ENCODE data around the gene ABCA10.
A peak's percentile ranks its signal among the peaks of the same experiment; 100 is the strongest.
"Not testable (repeated sequence)": the region's sequence is repeated elsewhere in the genome, so short reads cannot be mapped to it uniquely, and the experiment has no call there.

ABCA10 gene

GRCh38 chr17:69168642-69169041 lies 60.0 kb downstream of the ABCA10 start:
- not testable (repeated sequence) for DNase-seq (ENCODE audit: low read depth, low spot score)

- DNase-seq (ENCODE audit: low read depth, low spot score) = no peak
Observed at GRCh38 chr17:69166957-69167356, 61.7 kb downstream of the ABCA10 start.

- no peak for DNase-seq (ENCODE audit: low read depth, low spot score)
Observed at GRCh38 chr17:69164206-69164605, 64.4 kb downstream of the ABCA10 start.

- DNase-seq (ENCODE audit: low read depth, low spot score) = no peak
Observed at GRCh38 chr17:69159418-69159817, 69.2 kb downstream of the ABCA10 start.

- DNase-seq (ENCODE audit: low read depth, low spot score) = no peak
Observed at GRCh38 chr17:69154267-69154666, 74.4 kb downstream of the ABCA10 start.

- DNase-seq (ENCODE audit: low read depth, low spot score) = no peak
Observed at GRCh38 chr17:69150333-69150732, 78.3 kb downstream of the ABCA10 start.

GRCh38 chr17:69147460-69147859 lies 81.2 kb downstream of the ABCA10 start:
- DNase-seq (ENCODE audit: low read depth, low spot score) = no peak

- no peak for DNase-seq (ENCODE audit: low read depth, low spot score)
Observed at GRCh38 chr17:69144331-69145255, 84.0 kb downstream of the ABCA10 start.

GRCh38 chr17:69143683-69144231 lies 84.9 kb downstream of the ABCA10 start:
- no peak for DNase-seq (ENCODE audit: low read depth, low spot score)

GRCh38 chr17:69143151-69143550 lies 85.5 kb downstream of the ABCA10 start:
- DNase-seq (ENCODE audit: low read depth, low spot score) = no peak

GRCh38 chr17:69142175-69142802 lies 86.3 kb downstream of the ABCA10 start:
- DNase-seq (ENCODE audit: low read depth, low spot score) = no peak

- peak; percentile 10 for DNase-seq (ENCODE audit: low read depth, low spot score)
Observed at GRCh38 chr17:69141431-69142174, 87.0 kb downstream of the ABCA10 start, which contains the start of gene ABCA6. TSS of gene ABCA6 (minus strand) at chr17:69141895. CDS start at chr17:69140703, 1,192 bp downstream.

- DNase-seq (ENCODE audit: low read depth, low spot score) = no peak
Observed at GRCh38 chr17:69134112-69134511, 94.5 kb downstream of the ABCA10 start.

GRCh38 chr17:69130627-69131296 lies 97.9 kb downstream of the ABCA10 start:
- DNase-seq (ENCODE audit: low read depth, low spot score) = no peak

- no peak for DNase-seq (ENCODE audit: low read depth, low spot score)
Observed at GRCh38 chr17:69123626-69124025, 105.0 kb downstream of the ABCA10 start.

GRCh38 chr17:69122065-69122464 lies 106.6 kb downstream of the ABCA10 start:
- DNase-seq (ENCODE audit: low read depth, low spot score) = no peak

- no peak for DNase-seq (ENCODE audit: low read depth, low spot score)
Observed at GRCh38 chr17:69117855-69118784, 110.5 kb downstream of the ABCA10 start.

GRCh38 chr17:69111794-69112193 lies 116.8 kb downstream of the ABCA10 start:
- DNase-seq (ENCODE audit: low read depth, low spot score) = no peak

- no peak for DNase-seq (ENCODE audit: low read depth, low spot score)
Observed at GRCh38 chr17:69105907-69106730, 122.5 kb downstream of the ABCA10 start.
